OCI-LY1 (cell line): Measurements from ENCODE around the gene ABLIM2.

Experiments used
- H2AFZ ChIP-seq: fragments of 200-600 bp; sonication (generic), shearing (Covaris generic); 2 replicates; pipeline ENCODE4 v1.6.0; 2014; ENCODE audit warnings: antibody characterized with exemption, mild to moderate bottlenecking, low read length
- H3F3A ChIP-seq: fragments of 200-600 bp; sonication (generic), shearing (Covaris generic); 2 replicates; pipeline ENCODE4 v1.6.0; 2014; ENCODE audit warnings: mild to moderate bottlenecking, antibody characterized with exemption, low read length, moderate library complexity; ENCODE audit not compliant: insufficient read depth
- H3K27ac ChIP-seq: fragments of 200-600 bp; sonication (generic); 2 replicates; pipeline ENCODE4 v1.5.1; 2014; ENCODE audit warnings: low read length, mixed run types, mild to moderate bottlenecking, low read depth; ENCODE audit not compliant: poor library complexity, severe bottlenecking
- H3K27me3 ChIP-seq: fragments of 200-600 bp; sonication (generic); 2 replicates; pipeline ENCODE4 v1.6.0; 2014; ENCODE audit warnings: antibody characterized with exemption, mild to moderate bottlenecking, low read length, moderate library complexity; ENCODE audit not compliant: insufficient read depth
- H3K36me3 ChIP-seq: fragments of 200-600 bp; sonication (generic); 2 replicates; pipeline ENCODE4 v1.6.1; 2014; ENCODE audit warnings: mild to moderate bottlenecking, antibody characterized with exemption, low read length, moderate library complexity, mixed read lengths; ENCODE audit not compliant: insufficient read depth
- H3K4me1 ChIP-seq: fragments of 200-600 bp; sonication (generic); 2 replicates; pipeline ENCODE4 v1.5.1; 2014; ENCODE audit warnings: mild to moderate bottlenecking, low read length, moderate library complexity; ENCODE audit not compliant: insufficient read depth, severe bottlenecking
- H3K4me2 ChIP-seq: fragments of 200-600 bp; sonication (generic), shearing (Covaris generic); 2 replicates; pipeline ENCODE4 v1.6.1; 2014; ENCODE audit warnings: low read length
- H3K4me3 ChIP-seq: fragments of 200-600 bp; sonication (generic); 2 replicates; pipeline ENCODE4 v1.5.1; 2014; ENCODE audit warnings: low read length, low read depth, mild to moderate bottlenecking, mixed read lengths; ENCODE audit not compliant: poor library complexity, severe bottlenecking
- H3K79me2 ChIP-seq: fragments of 200-600 bp; shearing (Covaris generic); 2 replicates; pipeline ENCODE4 v1.6.1; 2016; ENCODE audit warnings: mixed run types, low read length, mixed read lengths; ENCODE audit not compliant: insufficient read depth
- H3K9ac ChIP-seq: fragments of 200-600 bp; sonication (generic), shearing (Covaris generic); 2 replicates; pipeline ENCODE4 v1.6.1; 2014; ENCODE audit warnings: mild to moderate bottlenecking, low read length, mixed read lengths
- H3K9me2 ChIP-seq: fragments of 200-600 bp; sonication (generic), shearing (Covaris generic); 2 replicates; pipeline ENCODE4 v1.6.1; 2014; ENCODE audit warnings: low read depth, mild to moderate bottlenecking, low read length, mixed read lengths
- H3K9me3 ChIP-seq: fragments of 200-600 bp; shearing (Covaris generic); 2 replicates; pipeline ENCODE4 v1.6.1; 2014; ENCODE audit warnings: low read length, mixed read lengths
- H4K20me1 ChIP-seq: fragments of 200-600 bp; sonication (generic), shearing (Covaris generic); 2 replicates; pipeline ENCODE4 v1.6.0; 2016; ENCODE audit warnings: mild to moderate bottlenecking, low read length; ENCODE audit not compliant: insufficient read depth
- EZH2 ChIP-seq: fragments of 200-600 bp; sonication (generic), shearing (Covaris generic); IDR thresholded peaks from 2 replicates; pipeline ENCODE4 v1.8.0; 2017; ENCODE audit warnings: borderline replicate concordance, mixed run types, mild to moderate bottlenecking, antibody characterized with exemption, low read length, moderate library complexity, mixed read lengths
- TF ChIP-seq, protein P1 (sequence below): fragments of 200-600 bp; sonication (generic), shearing (Covaris generic); IDR thresholded peaks from 2 replicates; pipeline ENCODE4 v1.5.1; 2017; ENCODE audit warnings: mild to moderate bottlenecking, antibody characterized with exemption, low read length, moderate library complexity, mixed read lengths

The ABLIM2 gene

GRCh38 chr4:8046925-8047541 lies 111.6 kb downstream of the ABLIM2 start:
- H3K9me2 ChIP-seq, result no peaks in the 10 kb centered on the region
- H3K4me2 ChIP-seq, result peak overlapping the region; percentile 67; the same call in 1 of the 2 replicates

DNA sequence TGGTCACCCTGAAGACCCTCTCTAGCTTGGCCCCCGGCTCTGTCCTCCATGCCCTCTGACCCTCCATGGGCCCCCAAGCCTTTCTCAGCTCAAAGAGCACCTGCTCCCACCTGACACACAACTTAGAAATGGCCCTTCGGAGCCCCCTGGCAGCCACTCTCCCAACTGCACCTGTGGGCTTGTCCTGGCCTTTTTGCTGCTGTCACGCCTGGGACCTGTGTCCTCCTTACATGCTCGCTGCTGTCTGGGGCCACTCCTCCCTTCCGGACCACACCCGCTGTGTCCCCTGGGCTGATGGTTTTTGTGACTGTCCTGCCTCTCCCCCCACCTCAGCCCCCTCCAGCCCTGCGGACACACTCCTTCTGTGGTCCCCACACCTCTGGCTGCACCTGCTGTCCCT lies 112.7 kb downstream of the ABLIM2 start:
- no peaks in the 10 kb centered on the region for H3K27me3 ChIP-seq
- H3K4me1 ChIP-seq, result peaks cover 99% of the 10 kb centered on the region
- peak overlapping the region; percentile 65; the same call in 1 of the 2 replicates for H3K9ac ChIP-seq
- no peaks in the 10 kb centered on the region for H4K20me1 ChIP-seq
- no peaks in the 10 kb centered on the region for H3K79me2 ChIP-seq
- no peaks in the 10 kb centered on the region for H3K9me2 ChIP-seq
- H2AFZ ChIP-seq, result no peak overlapping the region
- H3K4me2 ChIP-seq, result peak overlapping the region; percentile 67; the same call in 1 of the 2 replicates
- no peak for TF ChIP-seq EZH2
- TF ChIP-seq, protein P1, sequence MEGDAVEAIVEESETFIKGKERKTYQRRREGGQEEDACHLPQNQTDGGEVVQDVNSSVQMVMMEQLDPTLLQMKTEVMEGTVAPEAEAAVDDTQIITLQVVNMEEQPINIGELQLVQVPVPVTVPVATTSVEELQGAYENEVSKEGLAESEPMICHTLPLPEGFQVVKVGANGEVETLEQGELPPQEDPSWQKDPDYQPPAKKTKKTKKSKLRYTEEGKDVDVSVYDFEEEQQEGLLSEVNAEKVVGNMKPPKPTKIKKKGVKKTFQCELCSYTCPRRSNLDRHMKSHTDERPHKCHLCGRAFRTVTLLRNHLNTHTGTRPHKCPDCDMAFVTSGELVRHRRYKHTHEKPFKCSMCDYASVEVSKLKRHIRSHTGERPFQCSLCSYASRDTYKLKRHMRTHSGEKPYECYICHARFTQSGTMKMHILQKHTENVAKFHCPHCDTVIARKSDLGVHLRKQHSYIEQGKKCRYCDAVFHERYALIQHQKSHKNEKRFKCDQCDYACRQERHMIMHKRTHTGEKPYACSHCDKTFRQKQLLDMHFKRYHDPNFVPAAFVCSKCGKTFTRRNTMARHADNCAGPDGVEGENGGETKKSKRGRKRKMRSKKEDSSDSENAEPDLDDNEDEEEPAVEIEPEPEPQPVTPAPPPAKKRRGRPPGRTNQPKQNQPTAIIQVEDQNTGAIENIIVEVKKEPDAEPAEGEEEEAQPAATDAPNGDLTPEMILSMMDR, result peak; percentile 23; the same call in 1 of the 2 replicates
- peak overlapping the region; percentile 99 for H3K27ac ChIP-seq
- H3K36me3 ChIP-seq, result no peaks in the 10 kb centered on the region
- no peaks in the 10 kb centered on the region for H3K9me3 ChIP-seq
- no peaks in the 10 kb centered on the region for H3F3A ChIP-seq
- peak overlapping the region; percentile 57 for H3K4me3 ChIP-seq

More at GRCh38 chr4:8046925-8047541, 111.6 kb downstream of the ABLIM2 start:
- Histone ChIP-seq H3K36me3 (no peaks in the 10 kb centered on the region), H3K9ac (peak overlapping the region; percentile 65; the same call in 1 of the 2 replicates), H2AFZ (no peak overlapping the region), H3K9me3 (no peaks in the 10 kb centered on the region), H3K27me3 (no peaks in the 10 kb centered on the region), H3F3A (no peaks in the 10 kb centered on the region), H3K27ac (peak overlapping the region; percentile 99), H4K20me1 (no peaks in the 10 kb centered on the region), H3K4me3 (no peak overlapping the region), H3K79me2 (no peaks in the 10 kb centered on the region), H3K4me1 (peaks cover 99% of the 10 kb centered on the region)
- no peak for TF ChIP-seq EZH2
- TF ChIP-seq, protein P1, result no peak

DNA sequence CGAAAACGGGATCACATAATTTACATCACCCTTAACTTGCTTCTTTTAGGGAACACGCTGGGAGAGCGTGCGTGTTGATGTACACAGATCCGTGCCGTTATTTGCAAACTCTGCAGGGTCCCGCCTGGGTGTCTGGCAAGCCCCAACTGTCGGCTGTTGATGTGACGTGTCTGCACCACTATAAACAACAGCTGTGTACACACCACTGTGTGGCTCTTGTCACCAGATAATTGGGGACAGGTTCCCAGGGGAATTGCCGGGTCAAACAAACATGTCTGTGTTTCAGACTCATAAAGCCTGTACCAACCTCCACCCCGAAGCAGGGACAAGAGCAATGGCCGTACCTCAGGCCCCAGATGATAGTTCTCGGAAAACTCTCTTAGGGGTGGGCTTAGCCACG lies 113.9 kb downstream of the ABLIM2 start:
- TF ChIP-seq, protein P1, result no peak
- no peak for TF ChIP-seq EZH2
- no peaks in the 10 kb centered on the region for H3K36me3 ChIP-seq
- no peaks in the 10 kb centered on the region for H3K79me2 ChIP-seq
- peak overlapping the region; percentile 65 for H3K9ac ChIP-seq
- H3K4me2 ChIP-seq, result peak overlapping the region; percentile 67
- H3F3A ChIP-seq, result no peaks in the 10 kb centered on the region
- H2AFZ ChIP-seq, result no peak overlapping the region
- peak overlapping the region; percentile 99 for H3K27ac ChIP-seq
- H3K4me1 ChIP-seq, result peaks cover 99% of the 10 kb centered on the region
- no peaks in the 10 kb centered on the region for H3K9me2 ChIP-seq
- H4K20me1 ChIP-seq, result no peaks in the 10 kb centered on the region
- peak overlapping the region; percentile 57 for H3K4me3 ChIP-seq
- H3K27me3 ChIP-seq, result no peaks in the 10 kb centered on the region
- H3K9me3 ChIP-seq, result no peaks in the 10 kb centered on the region
